ENCODE measurements around the gene PDE4B.

The PDE4B gene

DNA sequence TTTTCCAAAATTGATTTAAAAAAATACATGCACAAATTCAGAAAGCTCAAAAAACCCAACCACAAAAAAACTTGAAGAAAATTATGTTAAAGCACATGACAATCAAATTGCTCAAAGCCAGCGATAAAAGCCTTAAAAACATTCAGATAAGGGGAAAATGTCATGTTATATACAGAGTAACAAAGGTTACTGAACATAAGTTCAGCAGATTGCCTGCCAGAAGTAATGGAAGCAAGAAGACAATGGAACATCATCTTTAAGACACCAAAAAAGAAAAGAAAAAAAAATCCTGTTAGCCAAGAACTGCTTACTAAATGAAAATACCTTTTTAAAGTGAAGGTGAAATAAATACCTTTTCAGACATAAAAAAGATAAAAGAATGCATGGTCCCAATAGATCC is 594.0 kb downstream of the PDE4B start:
- Histone ChIP-seq H3F3A (ENCODE audit: low read depth) (no peaks in the 10 kb centered on the region), H3K4me1 (ENCODE audit: insufficient read depth, low read length, poor library complexity, severe bottlenecking) (no peaks in the 10 kb centered on the region), H3K79me2 (ENCODE audit: insufficient read depth, low read length) (no peaks in the 10 kb centered on the region), H3K9ac (ENCODE audit: low read depth, low read length, poor library complexity, severe bottlenecking) (no peak overlapping the region), H2AFZ (ENCODE audit: low read length) (no peak overlapping the region), H3K4me2 (ENCODE audit: low read depth, low read length, poor library complexity, severe bottlenecking) (no peak overlapping the region), H4K20me1 (ENCODE audit: insufficient read depth, low read length, poor library complexity, severe bottlenecking) (no peaks in the 10 kb centered on the region), H3K36me3 (ENCODE audit: insufficient read depth, low read length) (no peaks in the 10 kb centered on the region), H3K27me3 (ENCODE audit: insufficient read depth, low read length, poor library complexity, severe bottlenecking) (no peaks in the 10 kb centered on the region), H3K4me3 (ENCODE audit: low read length, poor library complexity, severe bottlenecking) (no peak overlapping the region), H3K9me3 (ENCODE audit: insufficient read depth, low read depth, low read length) (peaks cover 37% of the 10 kb centered on the region), H3K9me2 (replicated peaks; ENCODE audit: low read depth, low read length) (no peaks in the 10 kb centered on the region)
- TF ChIP-seq EZH2phosphoT487 (IDR thresholded peaks at IDR 0.05; ENCODE audit: borderline replicate concordance) = no peak
- TF ChIP-seq CTCF (conservative IDR thresholded peaks at IDR 0.05; ENCODE audit: low read length) = no peak

DNA sequence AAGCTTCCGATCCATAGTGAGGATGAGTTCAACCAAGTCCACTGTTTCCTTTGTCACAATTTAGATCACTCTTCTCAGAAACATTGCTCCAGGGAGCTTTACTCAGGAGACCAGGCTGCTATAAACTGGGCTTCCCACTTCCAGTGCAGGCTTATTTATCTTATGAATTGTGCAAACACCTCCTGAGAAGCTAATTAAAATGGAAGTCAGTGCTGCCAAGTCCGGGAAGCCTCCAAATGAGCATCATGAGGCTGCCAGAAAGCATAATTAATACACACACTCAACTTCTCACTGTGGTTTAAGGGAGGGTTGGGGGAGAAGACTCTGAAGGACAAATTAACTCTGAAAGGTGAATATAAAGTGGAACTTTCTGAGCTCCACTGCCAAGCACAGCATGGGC is 596.2 kb downstream of the PDE4B start:
- no peak for TF ChIP-seq CTCF (conservative IDR thresholded peaks at IDR 0.05; ENCODE audit: low read length)
- no peak for TF ChIP-seq EZH2phosphoT487 (IDR thresholded peaks at IDR 0.05; ENCODE audit: borderline replicate concordance)

GRCh38 chr1:66393586-66394287 is 601.0 kb downstream of the PDE4B start:
- no peaks in the 10 kb centered on the region for H4K20me1 ChIP-seq (ENCODE audit: insufficient read depth, low read length, poor library complexity, severe bottlenecking)
- H3K9ac ChIP-seq (ENCODE audit: low read depth, low read length, poor library complexity, severe bottlenecking) = no peak overlapping the region
- no peaks in the 10 kb centered on the region for H3F3A ChIP-seq (ENCODE audit: low read depth)
- H3K9me3 ChIP-seq (ENCODE audit: insufficient read depth, low read depth, low read length) = peaks cover 16% of the 10 kb centered on the region; the same call in 1 of the 2 replicates
- H3K4me3 ChIP-seq (ENCODE audit: low read length, poor library complexity, severe bottlenecking) = no peak overlapping the region
- TF ChIP-seq EZH2phosphoT487 (IDR thresholded peaks at IDR 0.05; ENCODE audit: borderline replicate concordance) = no peak
- TF ChIP-seq CTCF (conservative IDR thresholded peaks at IDR 0.05; ENCODE audit: low read length) = no peak
- no peaks in the 10 kb centered on the region for H3K9me2 ChIP-seq (replicated peaks; ENCODE audit: low read depth, low read length)
- H3K4me1 ChIP-seq (ENCODE audit: insufficient read depth, low read length, poor library complexity, severe bottlenecking) = peaks cover 4% of the 10 kb centered on the region
- H3K79me2 ChIP-seq (ENCODE audit: insufficient read depth, low read length) = no peaks in the 10 kb centered on the region
- H3K4me2 ChIP-seq (ENCODE audit: low read depth, low read length, poor library complexity, severe bottlenecking) = no peak overlapping the region
- no peaks in the 10 kb centered on the region for H3K36me3 ChIP-seq (ENCODE audit: insufficient read depth, low read length)
- no peak overlapping the region for H2AFZ ChIP-seq (ENCODE audit: low read length)
- no peaks in the 10 kb centered on the region for H3K27me3 ChIP-seq (ENCODE audit: insufficient read depth, low read length, poor library complexity, severe bottlenecking)

More for the DNA sequence above, 596.2 kb downstream of the PDE4B start:
- no peaks in the 10 kb centered on the region for H3F3A ChIP-seq (ENCODE audit: low read depth)
- H3K9me2 ChIP-seq (replicated peaks; ENCODE audit: low read depth, low read length) = no peaks in the 10 kb centered on the region
- no peak overlapping the region for H3K4me2 ChIP-seq (ENCODE audit: low read depth, low read length, poor library complexity, severe bottlenecking)
- no peak overlapping the region for H2AFZ ChIP-seq (ENCODE audit: low read length)
- H3K9me3 ChIP-seq (ENCODE audit: insufficient read depth, low read depth, low read length) = peaks cover 27% of the 10 kb centered on the region
- H3K36me3 ChIP-seq (ENCODE audit: insufficient read depth, low read length) = no peaks in the 10 kb centered on the region
- no peaks in the 10 kb centered on the region for H3K4me1 ChIP-seq (ENCODE audit: insufficient read depth, low read length, poor library complexity, severe bottlenecking)
- H3K4me3 ChIP-seq (ENCODE audit: low read length, poor library complexity, severe bottlenecking) = no peak overlapping the region
- no peaks in the 10 kb centered on the region for H3K27me3 ChIP-seq (ENCODE audit: insufficient read depth, low read length, poor library complexity, severe bottlenecking)
- H3K9ac ChIP-seq (ENCODE audit: low read depth, low read length, poor library complexity, severe bottlenecking) = no peak overlapping the region
- no peaks in the 10 kb centered on the region for H4K20me1 ChIP-seq (ENCODE audit: insufficient read depth, low read length, poor library complexity, severe bottlenecking)
- H3K79me2 ChIP-seq (ENCODE audit: insufficient read depth, low read length) = no peaks in the 10 kb centered on the region

Measured in Loucy (cell line).